OCI-LY3 (cell line): ENCODE data around the gene RABIF.

ENCODE experiments used
- H2AFZ ChIP-seq: fragments of 200-600, 300-600 bp; shearing (Covaris generic); 2 replicates; pipeline ENCODE4 v1.6.0; 2014; ENCODE audit warnings: antibody characterized with exemption, low read depth, low read length
- H3K27ac ChIP-seq: fragments of 200-600, 300-600 bp; sonication (generic); 2 replicates; pipeline ENCODE4 v1.5.1; 2014; ENCODE audit warnings: mild to moderate bottlenecking, low read length, moderate library complexity, mixed read lengths
- H3K27me3 ChIP-seq: fragments of 200-600, 300-600 bp; sonication (generic); 2 replicates; pipeline ENCODE4 v1.6.1; 2014; ENCODE audit warnings: low read depth, low read length, mixed read lengths
- H3K36me3 ChIP-seq: fragments of 200-600, 300-600 bp; sonication (generic); replicated peaks from 2 replicates; pipeline ENCODE3; 2014; ENCODE audit warnings: low read depth, low read length, mixed read lengths
- H3K4me1 ChIP-seq: fragments of 300-600, 200-600 bp; sonication (generic); 2 replicates; pipeline ENCODE4 v1.6.1; 2014; ENCODE audit warnings: low read length, mixed read lengths
- H3K4me2 ChIP-seq: fragments of 200-600, 300-600 bp; sonication (generic); 2 replicates; pipeline ENCODE4 v1.6.1; 2014; ENCODE audit warnings: low read length, mixed read lengths
- H3K4me3 ChIP-seq: fragments of 300-600, 200-600 bp; sonication (generic); 2 replicates; pipeline ENCODE4 v1.5.1; 2014; ENCODE audit warnings: antibody characterized with exemption, mild to moderate bottlenecking, low read length, moderate library complexity
- H3K79me2 ChIP-seq: fragments of 300-600, 200-600 bp; shearing (Covaris generic); 2 replicates; pipeline ENCODE4 v1.6.1; 2014; ENCODE audit warnings: mild to moderate bottlenecking, low read length, mixed read lengths
- H3K9ac ChIP-seq: fragments of 300-600, 200-600 bp; shearing (Covaris generic); 2 replicates; pipeline ENCODE4 v1.6.0; 2014; ENCODE audit warnings: mild to moderate bottlenecking, low read length, moderate library complexity
- H3K9me3 ChIP-seq: fragments of 200-600, 300-600 bp; shearing (Covaris generic); 2 replicates; pipeline ENCODE4 v1.6.1; 2014; ENCODE audit warnings: low read length, mixed read lengths; ENCODE audit not compliant: insufficient read depth
- H4K20me1 ChIP-seq: fragments of 200-600, 300-600 bp; sonication (generic); 2 replicates; pipeline ENCODE4 v1.6.1; 2016; ENCODE audit warnings: low read length, mixed read lengths; ENCODE audit not compliant: insufficient read depth
- CTCF ChIP-seq: fragments of 200-600, 300-600 bp; sonication (generic); IDR thresholded peaks from 2 replicates; pipeline ENCODE4 v1.5.1; 2014; ENCODE audit warnings: antibody characterized with exemption, low read length, low read depth
- EZH2phosphoT487 ChIP-seq: fragments of 200-600 bp; shearing (Covaris generic); IDR thresholded peaks from 2 replicates; pipeline ENCODE4 v1.6.1; 2018; ENCODE audit warnings: antibody characterized with exemption, mixed run types, low read depth

The RABIF gene

GRCh38 chr1:202837746-202838262 lies 51.1 kb downstream of the RABIF start:
- no peaks in the 10 kb centered on the region for H3K79me2 ChIP-seq
- no peak overlapping the region for H3K4me2 ChIP-seq
- no peak overlapping the region for H3K9ac ChIP-seq
- H3K27me3 ChIP-seq, result peaks cover 32% of the 10 kb centered on the region
- no peak overlapping the region for H3K4me3 ChIP-seq
- H2AFZ ChIP-seq, result no peak overlapping the region
- no peaks in the 10 kb centered on the region for H3K9me3 ChIP-seq
- no peaks in the 10 kb centered on the region for H3K36me3 ChIP-seq
- H3K4me1 ChIP-seq, result no peaks in the 10 kb centered on the region
- H3K27ac ChIP-seq, result no peak overlapping the region
- no peak for TF ChIP-seq EZH2phosphoT487
- TF ChIP-seq CTCF, result no peak
- H4K20me1 ChIP-seq, result no peaks in the 10 kb centered on the region

GRCh38 chr1:202836623-202837403 lies 52.1 kb downstream of the RABIF start:
- Histone ChIP-seq H3K27me3 (peaks cover 32% of the 10 kb centered on the region), H3K4me1 (no peaks in the 10 kb centered on the region), H3K27ac (no peak overlapping the region), H3K4me3 (no peak overlapping the region), H4K20me1 (no peaks in the 10 kb centered on the region), H3K9me3 (no peaks in the 10 kb centered on the region), H3K36me3 (no peaks in the 10 kb centered on the region), H3K9ac (no peak overlapping the region), H3K4me2 (no peak overlapping the region), H2AFZ (no peak overlapping the region), H3K79me2 (no peaks in the 10 kb centered on the region)
- TF ChIP-seq CTCF, result no peak
- no peak for TF ChIP-seq EZH2phosphoT487

- no peak for TF ChIP-seq EZH2phosphoT487
- no peak for TF ChIP-seq CTCF
- no peaks in the 10 kb centered on the region for H3K79me2 ChIP-seq
- no peaks in the 10 kb centered on the region for H4K20me1 ChIP-seq
- H3K9ac ChIP-seq, result no peak overlapping the region
- H3K4me2 ChIP-seq, result no peak overlapping the region
- no peaks in the 10 kb centered on the region for H3K9me3 ChIP-seq
- no peaks in the 10 kb centered on the region for H3K36me3 ChIP-seq
- no peak overlapping the region for H3K27ac ChIP-seq
- no peak overlapping the region for H2AFZ ChIP-seq
- no peak overlapping the region for H3K4me3 ChIP-seq
- H3K27me3 ChIP-seq, result peaks cover 32% of the 10 kb centered on the region
- H3K4me1 ChIP-seq, result no peaks in the 10 kb centered on the region
Observed at GRCh38 chr1:202835548-202836072, 53.3 kb downstream of the RABIF start.

GRCh38 chr1:202834771-202835547 lies 54.0 kb downstream of the RABIF start:
- Histone ChIP-seq H3K36me3 (no peaks in the 10 kb centered on the region), H2AFZ (no peak overlapping the region), H3K79me2 (no peaks in the 10 kb centered on the region), H3K4me3 (no peak overlapping the region), H3K4me2 (no peak overlapping the region), H3K9me3 (no peaks in the 10 kb centered on the region), H3K27me3 (peaks cover 32% of the 10 kb centered on the region), H3K4me1 (no peaks in the 10 kb centered on the region), H3K27ac (no peak overlapping the region), H4K20me1 (no peaks in the 10 kb centered on the region), H3K9ac (no peak overlapping the region)
- TF ChIP-seq EZH2phosphoT487, result no peak
- TF ChIP-seq CTCF, result no peak
